GM12891 (cell line): ENCODE results near the gene FGF14.

Source experiments
- POLR2A ChIP-seq: IDR thresholded peaks from 2 replicates; pipeline ENCODE4 v1.6.1; 2011; ENCODE audit warnings: low read depth, low read length, control low read depth
- POLR2AphosphoS5 ChIP-seq: IDR thresholded peaks from 2 replicates; pipeline ENCODE4 v1.6.1; 2011; ENCODE audit warnings: low read depth, low read length, control low read depth

- TF ChIP-seq POLR2A (no peak), POLR2AphosphoS5 (no peak)
Observed at GRCh38 chr13:101798437-101798836, 603.4 kb downstream of the FGF14 start.
